ENCODE results near the gene NDUFAF4.

NDUFAF4 gene

DNA sequence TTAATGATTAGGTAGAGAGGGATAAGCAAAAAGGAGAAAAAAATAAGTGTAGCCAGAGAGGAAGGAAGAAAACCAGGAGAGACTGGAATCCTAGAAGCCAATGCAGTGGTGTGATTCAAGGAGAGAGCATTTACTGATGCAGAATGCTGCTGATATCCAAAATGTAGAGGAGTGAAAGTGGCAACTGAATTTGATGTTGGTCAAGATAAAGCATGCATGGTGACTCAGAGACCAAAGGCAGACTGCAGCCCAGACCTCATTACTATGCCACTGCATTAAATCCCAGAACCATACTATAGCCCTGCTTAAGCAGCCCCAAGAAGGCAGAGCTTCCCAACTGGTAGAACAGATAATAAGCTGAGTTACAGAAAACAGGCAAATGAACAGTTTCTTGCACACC is 42.6 kb upstream of the NDUFAF4 start:
- Histone ChIP-seq H3K9ac (ENCODE audit: low read length) (no peak overlapping the region), H2BK12ac (ENCODE audit: low read length in 2 of 2) (no peak overlapping the region), H2BK120ac (ENCODE audit: low read depth, low read length) (no peak overlapping the region), H3K4me1 (ENCODE audit: control insufficient read depth, insufficient read depth, low read depth, low read length) (no peaks in the 10 kb centered on the region), H3K4ac (ENCODE audit: low read depth in 1 of 2, low read length in 2 of 2) (no peak overlapping the region), H2BK5ac (ENCODE audit: low read depth, low read length, poor library complexity, severe bottlenecking) (no peak overlapping the region), H3K23ac (ENCODE audit: low read length in 2 of 2) (no peak overlapping the region), H4K91ac (ENCODE audit: low read length) (no peak overlapping the region), H3K36me3 (ENCODE audit: control insufficient read depth in 1 of 2, insufficient read depth in 2 of 2, low read depth in 1 of 2, low read length in 2 of 2) (no peaks in the 10 kb centered on the region), H3K79me1 (replicated peaks; ENCODE audit: low read length, poor library complexity, severe bottlenecking) (no peaks in the 10 kb centered on the region), H2BK15ac (ENCODE audit: low read depth, poor library complexity, severe bottlenecking) (no peak overlapping the region), H3K4me2 (ENCODE audit: low read length, poor library complexity, severe bottlenecking) (no peak overlapping the region), H3K27ac (ENCODE audit: low read length, poor library complexity, severe bottlenecking) (no peak overlapping the region), H3K9me3 (ENCODE audit: control insufficient read depth, low read length) (no peaks in the 10 kb centered on the region), H4K8ac (ENCODE audit: low read length) (no peak overlapping the region), H3K27me3 (ENCODE audit: control insufficient read depth in 1 of 2, insufficient read depth in 1 of 2, low read length in 2 of 2) (peaks cover 0 to 5% of the 10 kb centered on the region in 2 experiments), H3K4me3 (ENCODE audit: insufficient read depth in 1 of 2, low read depth in 1 of 2, low read length in 2 of 2) (no peak overlapping the region), H2AFZ (ENCODE audit: low read depth, low read length) (no peak overlapping the region), H3K14ac (ENCODE audit: low read length in 2 of 2) (no peak overlapping the region), H2AK5ac (ENCODE audit: low read length, severe bottlenecking) (no peak overlapping the region), H3K18ac (ENCODE audit: low read depth in 1 of 2, low read length in 2 of 2) (no peak overlapping the region)
- no peak for DNase-seq

DNA sequence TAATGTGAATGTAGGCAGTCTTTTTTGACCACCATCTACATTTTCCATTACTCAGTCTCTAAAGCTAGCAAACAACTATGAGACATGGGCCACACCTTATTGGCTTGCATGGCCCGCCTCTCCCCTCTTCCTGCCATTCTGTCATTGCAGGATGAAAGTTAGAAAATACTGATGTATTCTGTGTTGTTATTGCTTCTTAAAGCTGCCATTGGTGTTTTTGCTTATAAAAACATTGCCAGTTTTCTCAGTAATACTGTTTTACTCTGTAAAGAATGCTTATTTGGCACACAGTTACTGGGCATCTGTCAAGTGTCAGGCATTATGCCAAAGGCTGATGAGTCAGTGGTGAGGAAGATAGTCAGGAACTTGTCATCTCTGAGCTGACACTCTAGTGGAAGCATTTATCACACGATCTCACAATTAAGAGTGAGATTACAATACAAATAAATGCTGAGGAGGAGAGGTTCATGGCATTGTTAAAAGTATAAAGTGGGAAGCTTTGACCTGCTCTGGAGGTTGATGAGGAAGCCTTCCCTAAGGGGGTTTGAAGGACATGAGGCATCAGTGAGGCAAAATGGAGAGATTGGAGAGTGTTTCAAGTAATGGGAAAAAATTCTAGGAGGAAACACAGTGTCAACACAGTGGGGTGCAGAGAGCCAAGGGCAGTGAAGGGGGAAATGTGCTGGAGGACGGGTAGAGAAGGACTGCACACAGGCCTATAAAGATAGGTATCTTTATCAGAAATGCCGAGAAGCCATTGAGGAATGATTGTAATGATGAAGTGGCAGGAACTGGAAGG is 41.5 kb upstream of the NDUFAF4 start:
- Histone ChIP-seq H2BK12ac (ENCODE audit: low read length in 2 of 2) (no peak overlapping the region), H2BK15ac (ENCODE audit: low read depth, poor library complexity, severe bottlenecking) (no peak overlapping the region), H4K91ac (ENCODE audit: low read length) (no peak overlapping the region), H3K4me1 (ENCODE audit: control insufficient read depth, insufficient read depth, low read depth, low read length) (no peaks in the 10 kb centered on the region), H3K79me1 (replicated peaks; ENCODE audit: low read length, poor library complexity, severe bottlenecking) (no peaks in the 10 kb centered on the region), H3K9ac (ENCODE audit: low read length) (no peak overlapping the region), H3K4ac (ENCODE audit: low read depth in 1 of 2, low read length in 2 of 2) (no peak overlapping the region), H3K9me3 (ENCODE audit: control insufficient read depth, low read length) (no peaks in the 10 kb centered on the region), H3K36me3 (ENCODE audit: control insufficient read depth in 1 of 2, insufficient read depth in 2 of 2, low read depth in 1 of 2, low read length in 2 of 2) (no peaks in the 10 kb centered on the region), H2BK5ac (ENCODE audit: low read depth, low read length, poor library complexity, severe bottlenecking) (no peak overlapping the region), H3K18ac (ENCODE audit: low read depth in 1 of 2, low read length in 2 of 2) (no peak overlapping the region), H3K27me3 (ENCODE audit: control insufficient read depth in 1 of 2, insufficient read depth in 1 of 2, low read length in 2 of 2) (no peaks in the 10 kb centered on the region), H3K4me3 (ENCODE audit: insufficient read depth in 1 of 2, low read depth in 1 of 2, low read length in 2 of 2) (peak overlapping the region in 1 of 2 experiments; percentile 15), H4K8ac (ENCODE audit: low read length) (no peak overlapping the region), H2AK5ac (ENCODE audit: low read length, severe bottlenecking) (no peak overlapping the region), H3K23ac (ENCODE audit: low read length in 2 of 2) (no peak overlapping the region), H3K14ac (ENCODE audit: low read length in 2 of 2) (no peak overlapping the region), H2AFZ (ENCODE audit: low read depth, low read length) (no peak overlapping the region), H3K27ac (ENCODE audit: low read length, poor library complexity, severe bottlenecking) (no peak overlapping the region), H2BK120ac (ENCODE audit: low read depth, low read length) (no peak overlapping the region), H3K4me2 (ENCODE audit: low read length, poor library complexity, severe bottlenecking) (no peak overlapping the region)
- 62% methylated on average over 2 of the region's 4 CpGs for WGBS
- peak; percentile 64 for DNase-seq

GRCh38 chr6:96934087-96934486 is 36.4 kb upstream of the NDUFAF4 start:
- no peak overlapping the region for H3K18ac ChIP-seq (ENCODE audit: low read depth in 1 of 2, low read length in 2 of 2)
- H2AFZ ChIP-seq (ENCODE audit: low read depth, low read length): no peak overlapping the region
- no peak overlapping the region for H4K91ac ChIP-seq (ENCODE audit: low read length)
- no peak overlapping the region for H2BK12ac ChIP-seq (ENCODE audit: low read length in 2 of 2)
- H3K9me3 ChIP-seq (ENCODE audit: control insufficient read depth, low read length): no peaks in the 10 kb centered on the region
- H3K4me1 ChIP-seq (ENCODE audit: control insufficient read depth, insufficient read depth, low read depth, low read length): no peaks in the 10 kb centered on the region
- H3K4me2 ChIP-seq (ENCODE audit: low read length, poor library complexity, severe bottlenecking): no peak overlapping the region
- H3K27me3 ChIP-seq (ENCODE audit: control insufficient read depth in 1 of 2, insufficient read depth in 1 of 2, low read length in 2 of 2): peaks cover 5 to 19% of the 10 kb centered on the region in 2 experiments
- H3K79me1 ChIP-seq (replicated peaks; ENCODE audit: low read length, poor library complexity, severe bottlenecking): no peaks in the 10 kb centered on the region
- H2BK5ac ChIP-seq (ENCODE audit: low read depth, low read length, poor library complexity, severe bottlenecking): no peak overlapping the region
- no peak overlapping the region for H3K14ac ChIP-seq (ENCODE audit: low read length in 2 of 2)
- no peak overlapping the region for H4K8ac ChIP-seq (ENCODE audit: low read length)
- no peak overlapping the region for H3K4me3 ChIP-seq (ENCODE audit: insufficient read depth in 1 of 2, low read depth in 1 of 2, low read length in 2 of 2)
- H3K23ac ChIP-seq (ENCODE audit: low read length in 2 of 2): no peak overlapping the region
- 95% methylated on average over 4 of the region's 4 CpGs for WGBS
- DNase-seq: no peak
- H2AK5ac ChIP-seq (ENCODE audit: low read length, severe bottlenecking): no peak overlapping the region
- no peak overlapping the region for H3K27ac ChIP-seq (ENCODE audit: low read length, poor library complexity, severe bottlenecking)
- H3K36me3 ChIP-seq (ENCODE audit: control insufficient read depth in 1 of 2, insufficient read depth in 2 of 2, low read depth in 1 of 2, low read length in 2 of 2): no peaks in the 10 kb centered on the region
- H3K4ac ChIP-seq (ENCODE audit: low read depth in 1 of 2, low read length in 2 of 2): no peak overlapping the region
- H3K9ac ChIP-seq (ENCODE audit: low read length): no peak overlapping the region
- H2BK15ac ChIP-seq (ENCODE audit: low read depth, poor library complexity, severe bottlenecking): no peak overlapping the region
- H2BK120ac ChIP-seq (ENCODE audit: low read depth, low read length): no peak overlapping the region

- WGBS: 85% methylated on average over 2 of the region's 2 CpGs
- Histone ChIP-seq H2BK5ac (ENCODE audit: low read depth, low read length, poor library complexity, severe bottlenecking) (no peak overlapping the region), H4K91ac (ENCODE audit: low read length) (no peak overlapping the region), H3K4ac (ENCODE audit: low read depth in 1 of 2, low read length in 2 of 2) (no peak overlapping the region), H3K18ac (ENCODE audit: low read depth in 1 of 2, low read length in 2 of 2) (no peak overlapping the region), H3K9me3 (ENCODE audit: control insufficient read depth, low read length) (no peaks in the 10 kb centered on the region), H2AK5ac (ENCODE audit: low read length, severe bottlenecking) (no peak overlapping the region), H3K36me3 (ENCODE audit: control insufficient read depth in 1 of 2, insufficient read depth in 2 of 2, low read depth in 1 of 2, low read length in 2 of 2) (no peaks in the 10 kb centered on the region), H3K4me1 (ENCODE audit: control insufficient read depth, insufficient read depth, low read depth, low read length) (no peaks in the 10 kb centered on the region), H3K27ac (ENCODE audit: low read length, poor library complexity, severe bottlenecking) (no peak overlapping the region), H3K79me1 (replicated peaks; ENCODE audit: low read length, poor library complexity, severe bottlenecking) (no peaks in the 10 kb centered on the region), H2BK120ac (ENCODE audit: low read depth, low read length) (no peak overlapping the region), H3K23ac (ENCODE audit: low read length in 2 of 2) (no peak overlapping the region), H3K27me3 (ENCODE audit: control insufficient read depth in 1 of 2, insufficient read depth in 1 of 2, low read length in 2 of 2) (peaks cover 13 to 47% of the 10 kb centered on the region in 2 experiments), H3K14ac (ENCODE audit: low read length in 2 of 2) (no peak overlapping the region), H4K8ac (ENCODE audit: low read length) (no peak overlapping the region), H3K4me2 (ENCODE audit: low read length, poor library complexity, severe bottlenecking) (no peak overlapping the region), H2BK15ac (ENCODE audit: low read depth, poor library complexity, severe bottlenecking) (no peak overlapping the region), H3K9ac (ENCODE audit: low read length) (no peak overlapping the region), H3K4me3 (ENCODE audit: insufficient read depth in 1 of 2, low read depth in 1 of 2, low read length in 2 of 2) (no peak overlapping the region), H2BK12ac (ENCODE audit: low read length in 2 of 2) (no peak overlapping the region), H2AFZ (ENCODE audit: low read depth, low read length) (no peak overlapping the region)
- DNase-seq: no peak
Measured at GRCh38 chr6:96931198-96931597, 33.5 kb upstream of the NDUFAF4 start.

Data from mesenchymal stem cell (in vitro differentiated cells and primary cell).